ENCODE measurements around the gene PLXNA4. TPM values are rescaled to one million over a fixed set of nuclear protein-coding genes. Genes with fewer than 3 reads are reported as not detected.

The PLXNA4 gene
- total RNA-seq, 1 experiment from 2014 or later: 0.81 TPM

- Mint-ChIP-seq H3K27me3 (ENCODE audit: low read depth) (no peaks in the 10 kb centered on the region; the same call in 1 of the 2 replicates), H3K4me1 (peaks cover 10% of the 10 kb centered on the region), H3K4me3 (no peak overlapping the region), H3K36me3 (no peaks in the 10 kb centered on the region), H3K27ac (no peak overlapping the region), H3K9me3 (no peaks in the 10 kb centered on the region)
- CTCF ChIA-PET: interaction anchor here (3.6 kb wide), 1 partner anchor 64 kb away, joined by 27 read pairs; no protein-coding TSS in a partner anchor
- ATAC-seq (no peak), DNase-seq (ENCODE audit: low spot score) (no peak)
- TF ChIP-seq HMGA2 (CRISPR knock-in tag; IDR thresholded peaks at IDR 0.05) (no peak), NFE2L1 (CRISPR knock-in tag; IDR thresholded peaks at IDR 0.05) (no peak), CDX4 (CRISPR knock-in tag; IDR thresholded peaks at IDR 0.05; ENCODE audit: borderline replicate concordance) (no peak)
- POLR2A ChIA-PET: no interaction called here
These were observed 60.0 kb downstream of the PLXNA4 start for GRCh38 chr7:132516042-132516840.

DNA sequence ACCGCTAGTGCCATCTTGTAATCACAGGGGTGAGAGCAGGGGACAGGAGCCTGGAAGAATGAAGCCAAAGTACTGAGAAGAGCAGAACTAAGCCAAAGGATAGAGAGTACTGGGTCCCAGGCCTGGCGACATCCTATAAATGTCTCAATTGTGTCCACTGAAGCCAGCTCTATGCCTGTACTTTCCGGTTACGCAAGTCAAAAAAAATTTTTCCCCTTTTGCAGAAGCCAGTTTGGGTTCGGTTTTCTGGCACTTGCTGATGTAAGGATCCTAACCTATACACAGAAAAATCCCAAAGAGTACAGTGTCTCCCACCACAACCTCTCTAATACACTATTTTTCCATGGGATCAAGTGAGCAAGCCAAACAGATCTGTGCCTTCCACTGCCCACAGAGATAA, 61.1 kb downstream of the PLXNA4 start:
- H3K27ac Mint-ChIP-seq: no peak overlapping the region; the same call in 1 of the 2 replicates
- CTCF ChIA-PET: interaction anchor here (0.7 kb wide), 1 partner anchor 62 kb away, joined by 3 read pairs; no protein-coding TSS in a partner anchor
- H3K4me1 Mint-ChIP-seq: peaks cover 2% of the 10 kb centered on the region
- no peak for DNase-seq (ENCODE audit: low spot score)
- no peaks in the 10 kb centered on the region for H3K36me3 Mint-ChIP-seq
- peaks cover 3% of the 10 kb centered on the region; the same call in 1 of the 2 replicates for H3K27me3 Mint-ChIP-seq (ENCODE audit: low read depth)
- no peak overlapping the region for H3K4me3 Mint-ChIP-seq
- ATAC-seq: no peak
- POLR2A ChIA-PET: no interaction called here
- no peaks in the 10 kb centered on the region for H3K9me3 Mint-ChIP-seq
- TF ChIP-seq ZNF263 (CRISPR knock-in tag; IDR thresholded peaks at IDR 0.05; ENCODE audit: low read depth) (no peak), GRHL2 (CRISPR knock-in tag; IDR thresholded peaks at IDR 0.05; ENCODE audit: insufficient replicate concordance, severe bottlenecking) (no peak), RELA (CRISPR knock-in tag; IDR thresholded peaks at IDR 0.05; ENCODE audit: borderline replicate concordance) (no peak), JUN (CRISPR knock-in tag; IDR thresholded peaks at IDR 0.05) (no peak), TEAD1 (CRISPR knock-in tag; IDR thresholded peaks at IDR 0.05) (no peak), HMGA2 (CRISPR knock-in tag; IDR thresholded peaks at IDR 0.05) (no peak), EMX1 (CRISPR knock-in tag; IDR thresholded peaks at IDR 0.05) (no peak), ZBTB21 (CRISPR knock-in tag; IDR thresholded peaks at IDR 0.05; ENCODE audit: borderline replicate concordance) (no peak), SP1 (CRISPR knock-in tag; conservative IDR thresholded peaks at IDR 0.05) (no peak), GTF2I (CRISPR knock-in tag; conservative IDR thresholded peaks at IDR 0.05) (no peak), ZNF317 (CRISPR knock-in tag; IDR thresholded peaks at IDR 0.05; ENCODE audit: borderline replicate concordance, low read depth) (no peak), ZNF232 (CRISPR knock-in tag; IDR thresholded peaks at IDR 0.05) (no peak), SMAD4 (CRISPR knock-in tag; IDR thresholded peaks at IDR 0.05) (no peak), ARID4B (CRISPR knock-in tag; IDR thresholded peaks at IDR 0.05; ENCODE audit: borderline replicate concordance) (no peak), TEAD4 (CRISPR knock-in tag; IDR thresholded peaks at IDR 0.05) (no peak)
- TF ChIP-seq, protein P1, sequence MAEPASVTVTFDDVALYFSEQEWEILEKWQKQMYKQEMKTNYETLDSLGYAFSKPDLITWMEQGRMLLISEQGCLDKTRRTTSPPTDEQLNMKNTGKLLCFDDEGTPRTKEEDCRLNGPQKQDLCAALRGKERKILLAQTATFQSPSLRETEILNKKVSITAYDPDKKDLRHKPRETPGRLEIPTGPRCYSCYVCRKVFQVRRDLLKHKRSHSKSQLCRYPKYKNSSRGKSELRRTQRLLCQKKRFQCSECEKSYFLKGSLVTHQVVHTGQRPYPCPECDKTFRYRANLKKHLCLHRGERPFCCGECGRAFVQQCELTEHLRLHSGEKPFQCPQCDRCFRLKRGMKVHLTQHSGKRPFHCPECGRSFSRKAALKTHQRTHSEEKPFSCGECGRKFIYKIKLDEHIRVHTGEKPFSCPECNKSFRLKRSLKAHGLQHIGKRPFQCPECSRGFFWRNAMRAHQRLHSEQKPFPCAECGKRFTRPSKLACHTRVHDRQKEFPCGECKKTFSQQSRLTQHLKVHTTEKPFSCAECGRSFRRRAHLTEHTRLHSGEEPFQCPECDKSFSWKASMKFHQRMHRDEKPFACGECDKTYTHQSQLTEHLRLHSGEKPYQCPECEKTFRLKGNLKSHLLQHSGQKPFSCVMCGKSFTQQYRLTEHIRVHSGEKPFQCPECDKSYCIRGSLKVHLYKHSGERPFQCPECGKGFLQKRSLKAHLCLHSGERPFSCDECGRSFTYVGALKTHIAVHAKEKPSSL (CRISPR knock-in tag; conservative IDR thresholded peaks at IDR 0.05): no peak
- TF ChIP-seq, protein P2, sequence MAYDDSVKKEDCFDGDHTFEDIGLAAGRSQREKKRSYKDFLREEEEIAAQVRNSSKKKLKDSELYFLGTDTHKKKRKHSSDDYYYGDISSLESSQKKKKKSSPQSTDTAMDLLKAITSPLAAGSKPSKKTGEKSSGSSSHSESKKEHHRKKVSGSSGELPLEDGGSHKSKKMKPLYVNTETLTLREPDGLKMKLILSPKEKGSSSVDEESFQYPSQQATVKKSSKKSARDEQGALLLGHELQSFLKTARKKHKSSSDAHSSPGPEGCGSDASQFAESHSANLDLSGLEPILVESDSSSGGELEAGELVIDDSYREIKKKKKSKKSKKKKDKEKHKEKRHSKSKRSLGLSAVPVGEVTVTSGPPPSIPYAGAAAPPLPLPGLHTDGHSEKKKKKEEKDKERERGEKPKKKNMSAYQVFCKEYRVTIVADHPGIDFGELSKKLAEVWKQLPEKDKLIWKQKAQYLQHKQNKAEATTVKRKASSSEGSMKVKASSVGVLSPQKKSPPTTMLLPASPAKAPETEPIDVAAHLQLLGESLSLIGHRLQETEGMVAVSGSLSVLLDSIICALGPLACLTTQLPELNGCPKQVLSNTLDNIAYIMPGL (CRISPR knock-in tag; IDR thresholded peaks at IDR 0.05): no peak
- TF ChIP-seq, protein P3, sequence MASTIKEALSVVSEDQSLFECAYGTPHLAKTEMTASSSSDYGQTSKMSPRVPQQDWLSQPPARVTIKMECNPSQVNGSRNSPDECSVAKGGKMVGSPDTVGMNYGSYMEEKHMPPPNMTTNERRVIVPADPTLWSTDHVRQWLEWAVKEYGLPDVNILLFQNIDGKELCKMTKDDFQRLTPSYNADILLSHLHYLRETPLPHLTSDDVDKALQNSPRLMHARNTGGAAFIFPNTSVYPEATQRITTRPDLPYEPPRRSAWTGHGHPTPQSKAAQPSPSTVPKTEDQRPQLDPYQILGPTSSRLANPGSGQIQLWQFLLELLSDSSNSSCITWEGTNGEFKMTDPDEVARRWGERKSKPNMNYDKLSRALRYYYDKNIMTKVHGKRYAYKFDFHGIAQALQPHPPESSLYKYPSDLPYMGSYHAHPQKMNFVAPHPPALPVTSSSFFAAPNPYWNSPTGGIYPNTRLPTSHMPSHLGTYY (CRISPR knock-in tag; IDR thresholded peaks at IDR 0.05): no peak
- TF ChIP-seq, protein P4, sequence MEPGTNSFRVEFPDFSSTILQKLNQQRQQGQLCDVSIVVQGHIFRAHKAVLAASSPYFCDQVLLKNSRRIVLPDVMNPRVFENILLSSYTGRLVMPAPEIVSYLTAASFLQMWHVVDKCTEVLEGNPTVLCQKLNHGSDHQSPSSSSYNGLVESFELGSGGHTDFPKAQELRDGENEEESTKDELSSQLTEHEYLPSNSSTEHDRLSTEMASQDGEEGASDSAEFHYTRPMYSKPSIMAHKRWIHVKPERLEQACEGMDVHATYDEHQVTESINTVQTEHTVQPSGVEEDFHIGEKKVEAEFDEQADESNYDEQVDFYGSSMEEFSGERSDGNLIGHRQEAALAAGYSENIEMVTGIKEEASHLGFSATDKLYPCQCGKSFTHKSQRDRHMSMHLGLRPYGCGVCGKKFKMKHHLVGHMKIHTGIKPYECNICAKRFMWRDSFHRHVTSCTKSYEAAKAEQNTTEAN (CRISPR knock-in tag; IDR thresholded peaks at IDR 0.05): no peak

All from WTC11 (cell line).